HG02642 (cell line): ENCODE measurements around the gene ATP5PD.

Experiments used
- ATAC-seq: cut with Tn5 transposase; IDR thresholded peaks from one replicate; pipeline ENCODE4 v1.9.1; 2021; ENCODE audit warnings: mild to moderate bottlenecking; ENCODE audit not compliant: unreplicated experiment, poor library complexity

The ATP5PD gene

GRCh38 chr17:75046407-75047289, at the start of gene ATP5PD, which contains the start of gene KCTD2:
ATP5PD (minus strand) TSS chr17:75046969; CDS start chr17:75042650, 4,319 bp downstream.
KCTD2 (plus strand) TSS chr17:75047225; CDS start chr17:75047251, 26 bp downstream.
- peak; percentile 95 for ATAC-seq

GRCh38 chr17:75096082-75096625, 49.4 kb upstream of the ATP5PD start:
- no peak for ATAC-seq

DNA sequence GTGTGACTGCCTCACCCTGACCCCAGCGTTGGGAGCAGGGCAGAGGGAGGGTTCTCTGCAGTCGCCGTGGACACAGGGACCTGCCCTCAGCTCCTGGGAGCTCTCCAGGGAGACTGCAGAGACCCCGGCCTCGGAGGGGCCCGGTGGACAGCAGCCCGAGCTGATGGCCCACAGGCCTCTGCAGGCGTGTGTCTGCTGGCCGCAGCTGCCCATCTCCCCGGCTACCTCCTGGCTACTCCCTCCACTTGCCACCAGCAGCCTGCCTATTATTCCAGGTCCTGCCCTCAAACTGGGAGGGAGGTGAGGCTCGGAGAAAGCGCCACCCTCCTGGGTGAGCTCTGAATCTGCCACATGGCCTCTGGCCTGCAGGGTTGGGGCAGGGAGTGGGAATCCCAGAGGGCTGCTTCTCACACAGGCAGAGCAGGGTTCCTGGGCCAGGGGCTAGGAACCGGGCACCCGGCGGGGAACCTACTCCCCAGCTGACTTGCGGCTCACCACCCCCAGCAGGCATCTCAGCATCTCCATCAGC, 48.2 kb upstream of the ATP5PD start:
- ATAC-seq: no peak

GRCh38 chr17:75093548-75094158, 46.9 kb upstream of the ATP5PD start:
- ATAC-seq: no peak

DNA sequence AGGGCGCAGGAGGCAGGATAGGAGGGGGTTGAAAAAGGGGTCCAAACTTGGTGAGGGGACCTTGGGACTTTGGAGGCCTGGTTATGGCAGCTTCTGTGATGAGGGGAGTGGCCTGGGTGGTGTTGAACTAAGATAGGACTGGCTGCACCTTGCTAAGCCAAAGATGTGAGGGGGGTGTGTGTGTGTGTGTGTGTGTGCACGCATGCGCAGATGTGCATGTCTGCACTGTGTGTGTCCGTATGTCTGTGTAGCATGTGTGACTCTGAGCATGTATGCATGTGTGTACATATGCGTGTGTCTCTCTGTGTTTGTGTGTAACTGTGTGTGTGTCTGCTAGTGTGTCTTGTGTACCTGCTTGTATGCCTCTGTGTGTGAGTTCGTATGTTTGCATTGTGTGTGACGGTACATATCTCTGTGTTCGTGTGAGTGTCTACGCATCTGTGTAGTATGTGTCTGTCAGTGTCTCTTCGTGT, 45.1 kb upstream of the ATP5PD start:
- no peak for ATAC-seq

GRCh38 chr17:75090871-75091854, 44.4 kb upstream of the ATP5PD start:
- no peak for ATAC-seq

GRCh38 chr17:75088465-75089417, 42.0 kb upstream of the ATP5PD start:
- peak; percentile 10 for ATAC-seq

GRCh38 chr17:75087558-75088453, 41.0 kb upstream of the ATP5PD start, which contains the start of gene SLC16A5:
SLC16A5 (plus strand) TSS chr17:75087954; CDS start chr17:75093637, 5,683 bp downstream.
- peak; percentile 60 for ATAC-seq

- ATAC-seq: no peak
Observed at GRCh38 chr17:75087182-75087557, 40.4 kb upstream of the ATP5PD start.

GRCh38 chr17:75086496-75087181, 39.9 kb upstream of the ATP5PD start:
- ATAC-seq: no peak

DNA sequence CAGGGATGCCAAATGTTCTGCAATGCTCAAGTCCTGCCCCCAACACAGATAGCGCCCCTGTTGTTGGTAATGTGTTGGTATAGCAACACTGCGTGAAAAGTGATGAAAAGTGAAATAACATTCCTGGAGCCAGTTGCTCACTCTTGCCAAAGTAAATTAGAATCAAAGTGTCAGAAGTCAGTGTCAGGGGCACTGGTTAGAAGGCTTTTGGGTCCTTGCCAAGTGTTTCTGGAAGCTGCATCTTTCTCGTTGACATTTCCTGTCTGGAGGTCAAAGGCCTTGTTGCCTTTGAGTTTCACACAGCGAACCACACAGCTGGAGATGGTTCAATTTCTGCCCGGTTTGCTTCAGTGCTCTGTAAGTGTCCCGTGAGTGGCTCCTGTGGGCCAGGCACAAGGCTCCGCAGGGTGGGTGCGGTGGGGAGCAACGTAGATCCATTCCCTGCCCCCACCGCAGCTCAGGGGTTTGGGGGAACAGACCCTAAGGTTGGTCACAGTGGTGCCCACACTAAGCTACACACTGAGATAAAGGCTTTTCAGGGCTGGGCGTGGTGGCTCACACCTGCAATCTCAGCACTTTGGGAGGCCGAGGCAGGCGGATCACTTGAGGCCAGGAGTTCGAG, 37.4 kb upstream of the ATP5PD start:
- no peak for ATAC-seq

- ATAC-seq: no peak
Observed at GRCh38 chr17:75082683-75083082, 35.9 kb upstream of the ATP5PD start.

GRCh38 chr17:75081611-75082540, 35.1 kb upstream of the ATP5PD start:
- ATAC-seq: no peak

DNA sequence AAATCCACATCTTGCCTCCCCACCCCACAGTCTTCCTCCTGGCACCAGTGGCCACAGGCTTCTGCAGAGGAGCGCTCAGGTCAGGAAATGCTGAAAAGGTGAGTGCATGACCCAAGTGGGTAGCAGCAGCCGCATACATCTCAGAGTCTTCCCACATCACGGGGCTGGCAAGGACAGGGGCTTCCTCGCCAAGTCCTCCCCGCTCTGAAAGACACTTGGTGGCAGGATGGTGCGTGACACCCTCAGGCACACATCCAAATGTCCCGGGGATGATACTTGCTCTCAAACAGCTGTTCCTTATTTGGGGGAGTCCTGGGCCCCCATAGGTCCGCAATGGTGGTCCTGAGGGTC, 32.2 kb upstream of the ATP5PD start:
- no peak for ATAC-seq

GRCh38 chr17:75078284-75079022, 31.7 kb upstream of the ATP5PD start:
- peak; percentile 39 for ATAC-seq
